Spinal cord (tissue), 10 donors: ENCODE data around the gene TCF25. TPM values are rescaled to one million over a fixed set of nuclear protein-coding genes. Genes with fewer than 3 reads are reported as not detected.
"Not testable (repeated sequence)": the region's sequence is repeated elsewhere in the genome, so short reads cannot be mapped to it uniquely, and the experiment has no call there.

Experiments
- DNase-seq, 6 donors: peaks; one replicate each; pipeline versions ENCODE4 v3.0.0 to v3.0.0-alpha.2; 2013 to 2015; ENCODE audit warnings: low spot score in 6 of 6, low read depth in 4 of 6
- H3K27ac ChIP-seq: one replicate; pipeline ENCODE4 v1.5.1; 2013; ENCODE audit warnings: low read depth, low read length, control low read depth
- H3K27me3 ChIP-seq: one replicate; pipeline ENCODE4 v1.6.1; 2013; ENCODE audit warnings: low read length; ENCODE audit not compliant: control insufficient read depth, insufficient read depth
- H3K36me3 ChIP-seq: one replicate; pipeline ENCODE4 v1.6.1; 2013; ENCODE audit warnings: low read length; ENCODE audit not compliant: control insufficient read depth, insufficient read depth
- H3K4me1 ChIP-seq: one replicate; pipeline ENCODE4 v1.6.1; 2013; ENCODE audit warnings: low read length; ENCODE audit not compliant: control insufficient read depth, insufficient read depth
- H3K4me3 ChIP-seq: one replicate; pipeline ENCODE4 v1.5.1; 2013; ENCODE audit warnings: low read depth, low read length, control low read depth
- H3K9me3 ChIP-seq: one replicate; pipeline ENCODE4 v1.6.1; 2013; ENCODE audit warnings: low read length; ENCODE audit not compliant: control insufficient read depth, insufficient read depth
- WGBS: methylation state at CpG from one replicate; pipeline ENCODE4 v1.1.5; 2013; ENCODE audit warnings: missing lambda C conversion rate; ENCODE audit not compliant: insufficient coverage; 5-methylcytosine and 5-hydroxymethylcytosine counted together
- polyA plus RNA-seq, 2 donors: library from polyadenylated mRNA; unstranded; fragments of 120-200 nt; gene quantifications; one replicate each; pipeline ENCODE4 v1.2.1, GENCODE V29; 2013; ENCODE audit not compliant: insufficient read length in 2 of 2
- total RNA-seq, 2 donors: library from RNA; depleted of rRNA in 1 of 2; stranded (reverse); fragments of 120-200 nt in 1 of 2; fragments of >200 nt in 1 of 2; gene quantifications; one replicate each; pipeline versions ENCODE4 v1.2.3 to v1.2.4, GENCODE V29; 2013 to 2014
- donor health status: healthy.

The TCF25 gene
- total and polyA plus RNA-seq, 4 donors: 114 to 240 (median 175) TPM

DNA sequence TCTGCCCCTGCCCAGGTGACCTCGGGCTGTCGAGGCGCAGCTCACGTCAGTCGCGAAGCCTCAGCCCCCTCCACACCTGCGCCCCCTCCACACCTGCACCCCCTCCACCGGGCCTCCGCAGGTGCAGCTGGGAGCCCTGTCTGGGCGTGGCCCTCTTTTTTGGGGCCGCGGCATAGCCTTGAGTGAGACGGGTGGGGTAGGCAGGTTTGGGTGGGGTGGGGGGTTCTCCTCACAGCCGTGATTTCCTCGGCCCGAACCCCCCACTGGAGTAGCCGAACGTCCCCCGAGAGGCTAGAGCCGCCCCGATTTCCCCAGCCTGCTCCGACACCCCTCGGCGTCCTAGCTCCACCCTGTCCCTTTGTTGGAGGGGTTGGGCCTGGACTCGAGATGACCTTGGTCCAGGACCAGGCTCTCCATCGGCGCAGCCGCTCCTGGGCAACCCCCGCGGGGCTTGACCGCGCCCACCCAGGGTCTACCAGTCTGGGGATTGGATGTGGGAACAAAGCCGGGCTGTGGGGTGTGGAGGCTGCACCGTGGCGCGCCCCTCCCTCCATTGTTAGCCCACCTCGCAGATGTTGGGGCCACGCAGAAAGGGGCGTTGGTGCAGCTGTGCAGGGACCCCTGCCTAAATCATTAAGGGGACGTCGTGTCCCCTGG is 50.4 kb downstream of the TCF25 start:
- peaks cover 24% of the 10 kb centered on the region for H3K36me3 ChIP-seq
- peak overlapping the region; percentile 67 for H3K4me3 ChIP-seq
- peak overlapping the region; percentile 76 for H3K27ac ChIP-seq
- peaks cover 77% of the 10 kb centered on the region for H3K4me1 ChIP-seq
- peaks cover 2% of the 10 kb centered on the region for H3K27me3 ChIP-seq
- under 1% methylated on average over 30 of the region's 41 CpGs for WGBS
- peak in 3 of 6 donors; percentile 4 to 78 (median 73) for DNase-seq
- no peaks in the 10 kb centered on the region for H3K9me3 ChIP-seq

DNA sequence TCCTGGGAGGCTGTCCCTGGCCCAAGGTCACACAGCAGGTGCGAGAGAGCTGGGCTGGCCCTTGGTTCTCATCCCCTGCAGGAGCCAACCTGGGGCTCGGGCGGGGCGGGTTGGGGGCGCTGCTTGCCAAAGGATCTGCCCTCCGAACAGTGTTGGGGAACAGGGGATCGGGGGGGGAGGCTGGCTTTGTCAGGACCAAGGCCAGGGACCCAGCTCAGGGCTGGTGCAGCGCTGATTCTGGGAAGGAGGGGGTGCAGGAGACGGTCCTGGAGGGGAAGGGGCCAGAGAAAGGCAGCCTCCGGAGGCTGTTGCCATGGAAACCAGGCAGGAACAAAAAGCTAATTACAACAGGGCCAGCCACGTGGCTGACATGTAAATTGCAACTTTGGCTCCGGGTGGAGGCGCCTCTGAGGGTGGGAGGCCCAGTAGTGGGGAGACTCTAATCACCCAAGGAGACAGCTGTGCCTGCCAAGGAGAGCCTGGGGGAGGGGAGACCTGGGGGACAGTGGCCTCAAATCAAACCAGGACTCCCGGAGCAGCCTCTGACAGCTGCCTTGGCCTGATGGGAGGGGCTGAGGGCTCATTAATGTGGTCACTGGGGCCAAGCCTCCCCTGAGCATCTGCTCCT is 51.0 kb downstream of the TCF25 start:
- Histone ChIP-seq H3K4me3 (peak overlapping the region; percentile 67), H3K4me1 (peaks cover 71% of the 10 kb centered on the region), H3K9me3 (no peaks in the 10 kb centered on the region), H3K27ac (peak overlapping the region; percentile 76), H3K36me3 (peaks cover 24% of the 10 kb centered on the region), H3K27me3 (peaks cover 2% of the 10 kb centered on the region)
- 0% methylated on average over 14 of the region's 14 CpGs for WGBS
- peak in 3 of 6 donors; percentile 73 to 96 (median 94) for DNase-seq

DNA sequence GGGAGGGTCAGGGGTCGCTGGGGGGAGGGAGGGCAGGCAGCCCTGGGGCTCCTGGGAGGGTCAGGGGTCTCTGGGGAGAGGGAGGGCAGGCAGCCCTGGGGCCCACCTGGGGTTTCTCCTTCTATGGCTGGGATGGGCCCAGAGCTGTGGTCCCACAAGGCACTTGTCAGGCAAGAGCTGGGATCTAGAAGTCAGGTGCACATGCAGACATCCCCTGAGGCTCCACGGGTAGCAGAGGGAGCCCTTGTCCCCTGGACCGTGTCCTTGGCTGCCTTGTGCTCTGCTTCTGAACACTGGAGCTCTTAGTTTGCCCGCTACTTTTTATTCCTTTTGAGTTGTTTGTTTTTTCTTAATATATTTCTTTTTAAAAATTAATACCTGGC is 51.5 kb downstream of the TCF25 start:
- H3K4me3 ChIP-seq: peak overlapping the region; percentile 67
- peak overlapping the region; percentile 76 for H3K27ac ChIP-seq
- WGBS: 0% methylated on average over 2 of the region's 4 CpGs
- H3K36me3 ChIP-seq: peaks cover 24% of the 10 kb centered on the region
- H3K27me3 ChIP-seq: peaks cover 2% of the 10 kb centered on the region
- H3K9me3 ChIP-seq: no peaks in the 10 kb centered on the region
- DNase-seq: peak in 1 of 6 donors; percentile 50
- peaks cover 66% of the 10 kb centered on the region for H3K4me1 ChIP-seq

DNA sequence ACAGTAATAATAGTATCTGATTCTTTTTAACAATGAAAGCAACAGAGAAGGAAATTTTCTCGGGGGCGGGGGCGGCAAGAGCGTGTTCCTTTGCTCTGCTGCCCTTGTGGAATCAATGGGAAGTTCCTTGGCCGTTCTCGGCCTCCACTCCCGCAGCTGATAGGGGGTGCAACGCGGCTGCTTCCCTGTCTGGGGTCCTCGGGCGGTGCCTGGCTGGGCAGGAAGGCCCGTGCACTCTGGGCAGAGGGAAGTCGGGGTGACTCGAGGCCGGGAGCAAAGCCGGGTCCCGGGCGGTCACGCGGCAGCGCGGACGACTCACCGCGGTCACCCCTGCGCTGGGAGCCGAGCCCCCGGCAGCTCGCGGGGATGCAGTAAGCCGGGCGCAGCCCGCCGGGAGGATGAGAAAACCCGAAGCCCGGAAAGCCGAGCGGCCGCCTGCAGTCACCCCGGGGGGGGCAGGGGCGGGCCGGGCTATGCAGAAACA is 52.2 kb downstream of the TCF25 start:
- Histone ChIP-seq H3K4me1 (peaks cover 58% of the 10 kb centered on the region), H3K4me3 (peak overlapping the region; percentile 53), H3K36me3 (peaks cover 31% of the 10 kb centered on the region), H3K9me3 (no peaks in the 10 kb centered on the region), H3K27me3 (peaks cover 2% of the 10 kb centered on the region), H3K27ac (peak overlapping the region; percentile 52)
- peak in 1 of 6 donors; percentile 53 for DNase-seq
- under 1% methylated on average over 42 of the region's 42 CpGs for WGBS

DNA sequence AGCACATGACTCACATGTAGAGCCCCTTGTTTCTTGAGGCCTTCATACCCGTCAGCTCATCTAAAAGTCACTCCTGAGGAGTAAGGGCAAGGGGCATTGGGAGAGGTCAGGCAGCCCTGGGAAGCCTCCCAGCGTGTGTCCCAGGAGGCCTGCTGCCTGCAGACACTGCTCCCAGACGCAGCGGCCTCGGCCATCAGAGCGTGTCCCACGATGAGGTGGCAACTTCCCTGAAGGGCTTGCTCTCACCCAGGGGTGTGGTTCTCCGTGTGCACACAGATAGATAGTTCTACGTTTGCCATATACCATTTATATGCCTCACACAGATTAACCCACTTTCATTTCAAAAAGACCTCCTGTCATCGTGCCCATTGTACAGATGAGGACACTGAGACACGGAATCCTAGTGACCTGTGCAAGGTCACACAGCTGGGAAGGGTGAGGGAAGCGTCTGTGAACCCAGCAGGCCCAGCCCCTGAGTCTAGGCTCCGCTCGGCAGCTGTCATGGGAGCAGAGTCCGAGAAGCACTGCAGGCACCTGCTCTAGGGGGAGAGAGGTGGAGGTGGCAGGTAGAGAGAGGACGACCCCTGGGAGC is 58.0 kb downstream of the TCF25 start:
- no peak overlapping the region for H3K4me3 ChIP-seq
- peaks cover 9% of the 10 kb centered on the region for H3K4me1 ChIP-seq
- peaks cover 84% of the 10 kb centered on the region for H3K36me3 ChIP-seq
- WGBS: 88% methylated on average over 16 of the region's 16 CpGs
- no peak for DNase-seq
- H3K27ac ChIP-seq: no peak overlapping the region
- no peaks in the 10 kb centered on the region for H3K27me3 ChIP-seq
- H3K9me3 ChIP-seq: no peaks in the 10 kb centered on the region

DNA sequence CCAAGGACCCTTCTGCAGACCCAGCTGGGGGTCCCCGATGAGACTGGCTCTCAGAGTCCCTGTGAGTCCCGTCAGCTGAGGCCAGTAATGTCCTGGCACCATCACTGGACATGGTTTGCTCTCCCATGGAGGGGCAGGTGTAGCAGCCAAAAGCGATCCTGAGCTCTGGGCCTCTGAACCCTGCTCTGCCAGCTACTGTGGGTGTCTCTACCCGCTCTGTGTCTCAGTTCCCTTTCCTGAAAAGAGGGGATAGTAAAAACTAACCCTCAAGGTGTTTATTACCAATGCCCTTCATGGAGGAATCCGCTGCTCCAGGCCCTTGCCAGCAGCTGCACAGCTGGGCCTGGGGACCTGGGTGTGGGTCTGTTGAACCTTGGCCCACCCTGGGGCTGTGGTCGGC is 58.6 kb downstream of the TCF25 start:
- Histone ChIP-seq H3K4me3 (no peak overlapping the region), H3K4me1 (peaks cover 3% of the 10 kb centered on the region), H3K27ac (no peak overlapping the region), H3K36me3 (peaks cover 90% of the 10 kb centered on the region), H3K9me3 (no peaks in the 10 kb centered on the region), H3K27me3 (no peaks in the 10 kb centered on the region)
- 95% methylated on average over 5 of the region's 6 CpGs for WGBS
- DNase-seq: no peak

DNA sequence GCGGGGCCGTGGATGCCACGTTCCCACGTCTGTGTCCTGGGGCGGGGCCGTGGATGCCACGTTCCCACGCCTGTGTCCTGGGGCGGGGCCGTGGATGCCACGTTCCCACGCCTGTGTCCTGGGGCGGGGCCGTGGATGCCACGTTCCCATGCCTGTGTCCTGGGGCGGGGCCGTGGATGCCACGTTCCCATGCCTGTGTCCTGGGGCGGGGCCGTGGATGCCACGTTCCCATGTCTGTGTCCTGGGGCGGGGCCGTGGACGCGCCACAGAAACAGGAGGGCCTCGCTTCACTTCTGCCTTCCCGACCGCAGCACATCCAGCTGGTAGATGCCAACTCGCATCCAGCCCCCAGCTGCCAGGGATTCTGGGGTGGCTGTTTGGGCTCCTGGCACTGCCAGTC is 60.6 kb downstream of the TCF25 start:
- not testable (repeated sequence) for H3K4me3 ChIP-seq, DNase-seq, H3K27me3 ChIP-seq, H3K27ac ChIP-seq, H3K9me3 ChIP-seq, H3K4me1 ChIP-seq
- H3K36me3 ChIP-seq: peaks cover 97% of the 10 kb centered on the region
- 95% methylated on average over 27 of the region's 29 CpGs for WGBS

DNA sequence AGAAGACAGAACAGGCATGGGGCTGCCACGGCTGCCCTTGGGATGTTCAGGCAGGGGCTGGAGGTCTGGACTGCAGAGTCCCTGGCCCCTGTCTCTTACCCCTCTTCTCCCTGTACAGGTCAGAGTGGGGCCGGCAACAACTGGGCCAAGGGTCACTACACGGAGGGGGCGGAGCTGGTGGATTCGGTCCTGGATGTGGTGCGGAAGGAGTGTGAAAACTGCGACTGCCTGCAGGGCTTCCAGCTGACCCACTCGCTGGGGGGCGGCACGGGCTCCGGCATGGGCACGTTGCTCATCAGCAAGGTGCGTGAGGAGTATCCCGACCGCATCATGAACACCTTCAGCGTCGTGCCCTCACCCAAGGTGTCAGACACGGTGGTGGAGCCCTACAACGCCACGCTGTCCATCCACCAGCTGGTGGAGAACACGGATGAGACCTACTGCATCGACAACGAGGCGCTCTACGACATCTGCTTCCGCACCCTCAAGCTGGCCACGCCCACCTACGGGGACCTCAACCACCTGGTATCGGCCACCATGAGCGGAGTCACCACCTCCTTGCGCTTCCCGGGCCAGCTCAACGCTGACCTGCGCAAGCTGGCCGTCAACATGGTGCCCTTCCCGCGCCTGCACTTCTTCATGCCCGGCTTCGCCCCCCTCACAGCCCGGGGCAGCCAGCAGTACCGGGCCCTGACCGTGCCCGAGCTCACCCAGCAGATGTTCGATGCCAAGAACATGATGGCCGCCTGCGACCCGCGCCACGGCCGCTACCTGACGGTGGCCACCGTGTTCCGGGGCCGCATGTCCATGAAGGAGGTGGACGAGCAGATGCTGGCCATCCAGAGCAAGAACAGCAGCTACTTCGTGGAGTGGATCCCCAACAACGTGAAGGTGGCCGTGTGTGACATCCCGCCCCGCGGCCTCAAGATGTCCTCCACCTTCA is 61.5 kb downstream of the TCF25 start:
- no peaks in the 10 kb centered on the region for H3K4me1 ChIP-seq
- no peaks in the 10 kb centered on the region for H3K9me3 ChIP-seq
- H3K4me3 ChIP-seq: no peak overlapping the region
- DNase-seq: no peak
- H3K27ac ChIP-seq: no peak overlapping the region
- no peaks in the 10 kb centered on the region for H3K27me3 ChIP-seq
- peaks cover 94% of the 10 kb centered on the region for H3K36me3 ChIP-seq
- 94% methylated on average over 60 of the region's 61 CpGs for WGBS

DNA sequence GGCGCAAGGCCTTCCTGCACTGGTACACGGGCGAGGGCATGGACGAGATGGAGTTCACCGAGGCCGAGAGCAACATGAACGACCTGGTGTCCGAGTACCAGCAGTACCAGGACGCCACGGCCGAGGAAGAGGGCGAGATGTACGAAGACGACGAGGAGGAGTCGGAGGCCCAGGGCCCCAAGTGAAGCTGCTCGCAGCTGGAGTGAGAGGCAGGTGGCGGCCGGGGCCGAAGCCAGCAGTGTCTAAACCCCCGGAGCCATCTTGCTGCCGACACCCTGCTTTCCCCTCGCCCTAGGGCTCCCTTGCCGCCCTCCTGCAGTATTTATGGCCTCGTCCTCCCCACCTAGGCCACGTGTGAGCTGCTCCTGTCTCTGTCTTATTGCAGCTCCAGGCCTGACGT is 62.2 kb downstream of the TCF25 start:
- peaks cover 87% of the 10 kb centered on the region for H3K36me3 ChIP-seq
- 92% methylated on average over 23 of the region's 27 CpGs for WGBS
- H3K4me1 ChIP-seq, H3K27ac ChIP-seq, DNase-seq, H3K4me3 ChIP-seq, H3K9me3 ChIP-seq, H3K27me3 ChIP-seq: not testable (repeated sequence)
